Esophagus squamous epithelium (tissue), 5 donors: ENCODE measurements around the gene IQSEC3. TPM values are rescaled to one million over a fixed set of nuclear protein-coding genes. Genes with fewer than 3 reads are reported as not detected.

Experiments
- DNase-seq: peaks from one replicate; lab custom pipeline; 2025; lab: John Stamatoyannopoulos, UW
- H3K27ac ChIP-seq, 4 donors: fragments of 200-600 bp; sonication (generic); one replicate each; pipeline ENCODE4 v1.5.1; 2016 to 2019; ENCODE audit warnings: mild to moderate bottlenecking in 1 of 4
- H3K27me3 ChIP-seq, 4 donors: fragments of 200-600 bp; sonication (generic); 1 replicate in 3 of 4; 2 replicates in 1 of 4; pipeline versions ENCODE4 v1.5.1 to v1.6.0; 2017 to 2021; ENCODE audit warnings: antibody characterized with exemption in 1 of 4
- H3K36me3 ChIP-seq, 3 donors: fragments of 200-600 bp; sonication (generic); one replicate each; pipeline ENCODE4 v1.5.1; 2016 to 2019
- H3K4me1 ChIP-seq, 3 donors: fragments of 200-600 bp; sonication (generic); one replicate each; pipeline ENCODE4 v1.5.1; 2017 to 2019
- H3K4me3 ChIP-seq, 4 donors: fragments of 200-600 bp; sonication (generic); 1 replicate in 3 of 4; 2 replicates in 1 of 4; pipeline ENCODE4 v1.5.1; 2016 to 2019; ENCODE audit warnings: mild to moderate bottlenecking in 2 of 4, moderate library complexity in 1 of 4
- H3K9me3 ChIP-seq, 3 donors: fragments of 200-600 bp; sonication (generic); one replicate each; pipeline ENCODE4 v1.5.1; 2016 to 2019
- CTCF ChIP-seq, 6 experiments: fragments of 450-650 bp in 4 of 6; fragments of 200-600 bp in 2 of 6; sonication (generic) in 2 of 6; IDR thresholded peaks; one replicate each; pipeline ENCODE4 v1.5.1; 2016 to 2019; ENCODE audit warnings: antibody characterized with exemption in 6 of 6, mild to moderate bottlenecking in 4 of 6, moderate library complexity in 4 of 6
- POLR2A ChIP-seq, 4 donors: fragments of 450-650 bp; IDR thresholded peaks; one replicate each; pipeline ENCODE4 v1.6.1; 2017; ENCODE audit warnings: antibody characterized with exemption in 4 of 4, mild to moderate bottlenecking in 4 of 4, moderate library complexity in 3 of 4
- WGBS, 2 donors: methylation state at CpG; one replicate each; pipeline ENCODE4 v1.1.5; 2018; 5-methylcytosine and 5-hydroxymethylcytosine counted together
- intact Hi-C: fragments of 100-400 bp; cut with DNase I; formaldehyde crosslinking; loops from one replicate; pipeline ENCODE4 v1.15.0; 2022
- total RNA-seq, 4 donors: library from RNA; depleted of rRNA; stranded (reverse); fragments of >200 nt; gene quantifications; one replicate each; pipeline ENCODE4 v1.1.0, GENCODE V29; 2016
- donor health status: DM: yes; HTN: yes; CAD: no.

IQSEC3 gene
- total RNA-seq, 4 donors from 2014 or later: 0.04 to 0.95 (median 0.08) TPM; not detected in 1

- H3K4me1 ChIP-seq: peaks cover 0 to 33% (median 3%) of the 10 kb centered on the region in 3 donors
Measured at GRCh38 chr12:82740-83139, 16.2 kb downstream of the IQSEC3 start.

DNA sequence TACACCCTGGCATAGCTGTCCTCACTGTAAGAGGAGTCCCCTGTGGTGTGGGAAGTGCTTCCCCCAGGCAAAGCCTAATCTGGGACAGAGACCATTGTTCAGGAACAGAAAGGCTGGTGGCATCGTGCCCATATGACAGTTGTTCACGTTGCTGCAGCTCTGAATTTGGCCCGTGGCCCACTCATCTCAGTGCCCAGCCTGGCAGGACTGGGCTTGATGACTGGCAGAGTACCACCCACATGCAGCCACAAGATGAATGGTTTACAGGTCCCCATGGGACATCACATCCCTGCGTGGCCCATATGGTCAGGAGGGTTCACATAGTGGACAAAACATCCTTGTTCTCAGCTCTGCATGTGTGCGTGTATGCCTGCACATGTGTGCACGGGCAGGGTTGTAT lies 17.5 kb downstream of the IQSEC3 start:
- Histone ChIP-seq H3K4me1 (peaks cover 0 to 28% (median 0%) of the 10 kb centered on the region in 3 donors), H3K9me3 (no peaks in the 10 kb centered on the region), H3K27me3 (peaks cover 2 to 59% (median 6%) of the 10 kb centered on the region in 4 donors), H3K36me3 (no peaks in the 10 kb centered on the region), H3K27ac (no peak overlapping the region), H3K4me3 (no peak overlapping the region)
- no peak for TF ChIP-seq POLR2A (IDR thresholded peaks at IDR 0.05)
- no peak for TF ChIP-seq CTCF (IDR thresholded peaks at IDR 0.05)
- intact Hi-C loops: no loop called here
- DNase-seq: no peak
- WGBS, 2 donors: 40 to 43% methylated on average over 1 to 3 of the region's 6 CpGs

More at GRCh38 chr12:82740-83139, 16.2 kb downstream of the IQSEC3 start:
- peaks cover 4 to 68% (median 9%) of the 10 kb centered on the region in 4 donors for H3K27me3 ChIP-seq
- DNase-seq: no peak
- no peaks in the 10 kb centered on the region for H3K9me3 ChIP-seq
- no peaks in the 10 kb centered on the region for H3K36me3 ChIP-seq
- no peak overlapping the region for H3K27ac ChIP-seq
- 72 to 85% methylated on average over 6 of the region's 7 CpGs for WGBS, 2 donors
- intact Hi-C loops: no loop called here
- no peak overlapping the region for H3K4me3 ChIP-seq
- no peak for TF ChIP-seq POLR2A (IDR thresholded peaks at IDR 0.05)
- TF ChIP-seq CTCF (IDR thresholded peaks at IDR 0.05): no peak

DNA sequence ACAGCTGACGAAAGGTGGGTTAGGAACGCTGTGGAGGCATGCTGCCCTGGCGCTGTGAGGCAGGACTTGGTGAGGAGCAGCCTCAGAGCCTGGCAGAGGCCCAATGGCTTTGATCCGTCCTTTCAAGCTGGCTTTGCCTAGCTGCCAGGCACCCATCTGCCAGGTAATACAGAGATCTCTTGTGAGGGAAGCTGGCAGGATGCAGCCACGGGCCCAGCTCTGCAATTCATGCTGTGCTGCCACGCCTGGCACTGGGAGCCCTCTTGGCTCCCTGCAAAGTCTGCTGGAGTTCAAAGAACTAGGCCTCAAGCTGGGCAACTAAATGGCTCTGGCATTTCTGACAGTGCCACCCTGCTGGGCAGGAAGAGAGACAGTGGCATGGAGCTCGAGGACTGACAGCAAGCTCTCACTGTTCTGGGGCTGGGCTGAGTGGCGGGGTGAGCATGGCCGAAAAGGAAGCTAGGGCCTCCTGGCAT lies 18.7 kb downstream of the IQSEC3 start:
- Histone ChIP-seq H3K4me1 (peaks cover 0 to 28% (median 0%) of the 10 kb centered on the region in 3 donors), H3K36me3 (no peaks in the 10 kb centered on the region), H3K9me3 (no peaks in the 10 kb centered on the region), H3K4me3 (no peak overlapping the region), H3K27me3 (peaks cover 0 to 48% (median under 1%) of the 10 kb centered on the region in 4 donors), H3K27ac (no peak overlapping the region)
- 32 to 36% methylated on average over 5 to 6 of the region's 9 CpGs for WGBS, 2 donors
- no peak for DNase-seq
- TF ChIP-seq POLR2A (IDR thresholded peaks at IDR 0.05): no peak
- no peak for TF ChIP-seq CTCF (IDR thresholded peaks at IDR 0.05)
- intact Hi-C loops: no loop called here

- Histone ChIP-seq H3K9me3 (no peaks in the 10 kb centered on the region), H3K27ac (no peak overlapping the region), H3K27me3 (peaks cover 0 to 34% (median 0%) of the 10 kb centered on the region in 4 donors), H3K36me3 (no peaks in the 10 kb centered on the region), H3K4me1 (peaks cover 0 to 28% (median 0%) of the 10 kb centered on the region in 3 donors), H3K4me3 (no peak overlapping the region)
- TF ChIP-seq CTCF (IDR thresholded peaks at IDR 0.05): no peak
- no peak for TF ChIP-seq POLR2A (IDR thresholded peaks at IDR 0.05)
- no peak for DNase-seq
- 31 to 36% methylated on average over 2 of the region's 2 CpGs for WGBS, 2 donors
- intact Hi-C loops: no loop called here
Measured at GRCh38 chr12:87315-87714, 20.7 kb downstream of the IQSEC3 start.

DNA sequence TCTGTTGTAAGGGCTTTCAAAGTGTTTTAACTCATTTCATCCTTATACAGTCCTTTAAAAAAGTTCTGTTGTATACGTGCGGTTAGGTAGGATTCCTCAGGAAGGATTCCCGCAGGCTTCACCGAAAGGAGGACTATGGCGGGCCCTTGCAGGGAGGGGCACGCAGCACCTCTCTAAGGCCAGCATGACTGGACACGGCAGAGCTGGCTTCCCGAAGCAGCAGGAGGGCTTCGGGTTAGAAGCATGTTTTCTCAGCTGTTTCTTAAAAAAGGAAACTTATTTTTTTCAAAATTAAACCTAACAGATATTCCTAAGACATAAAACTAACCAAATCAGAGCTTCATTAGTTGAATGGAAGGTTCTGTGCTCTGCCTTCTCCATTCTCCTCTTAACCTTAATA lies 21.3 kb downstream of the IQSEC3 start:
- no peak for TF ChIP-seq CTCF (IDR thresholded peaks at IDR 0.05)
- no peak for TF ChIP-seq POLR2A (IDR thresholded peaks at IDR 0.05)
- H3K4me3 ChIP-seq: no peak overlapping the region
- no peaks in the 10 kb centered on the region for H3K36me3 ChIP-seq
- no peak for DNase-seq
- peaks cover 0 to 29% (median 0%) of the 10 kb centered on the region in 4 donors for H3K27me3 ChIP-seq
- no peak overlapping the region for H3K27ac ChIP-seq
- H3K9me3 ChIP-seq: no peaks in the 10 kb centered on the region
- WGBS, 2 donors: 65 to 75% methylated on average over 9 of the region's 9 CpGs
- intact Hi-C loops: no loop called here
- H3K4me1 ChIP-seq: peaks cover 0 to 28% (median 0%) of the 10 kb centered on the region in 3 donors
